H9 (cell line): ENCODE measurements around the gene RAC2. TPM values are rescaled to one million over a fixed set of nuclear protein-coding genes. Genes with fewer than 3 reads are reported as not detected.

Experiments
- DNase-seq: peaks from one replicate; pipeline ENCODE4 v3.0.0-alpha.2; 2017
- H2AFZ ChIP-seq: one replicate; pipeline ENCODE4 v1.6.1; 2013; ENCODE audit warnings: mild to moderate bottlenecking, low read length, control low read depth, moderate library complexity
- H2AK5ac ChIP-seq: 2 replicates; pipeline ENCODE4 v1.6.1; 2013; ENCODE audit warnings: low read length, control low read depth, mixed read lengths; ENCODE audit not compliant: insufficient read length
- H2BK120ac ChIP-seq: one replicate; pipeline ENCODE4 v1.6.1; 2013; ENCODE audit warnings: low read depth, mild to moderate bottlenecking, low read length, control low read depth, inconsistent platforms; ENCODE audit not compliant: poor library complexity, severe bottlenecking
- H2BK12ac ChIP-seq: 2 replicates; pipeline ENCODE4 v1.6.1; 2013; ENCODE audit warnings: low read length, control low read depth, mixed read lengths, low read depth; ENCODE audit not compliant: insufficient read length
- H2BK15ac ChIP-seq: 2 replicates; pipeline ENCODE4 v1.6.1; 2013; ENCODE audit warnings: low read depth, low read length, control low read depth
- H2BK20ac ChIP-seq: one replicate; pipeline ENCODE4 v1.6.1; 2013; ENCODE audit warnings: low read depth, mild to moderate bottlenecking, low read length, control low read depth, inconsistent platforms; ENCODE audit not compliant: poor library complexity, severe bottlenecking
- H2BK5ac ChIP-seq: 2 replicates; pipeline ENCODE4 v1.6.1; 2013; ENCODE audit warnings: low read length, control low read depth, mixed read lengths; ENCODE audit not compliant: insufficient read length
- H3K14ac ChIP-seq: 2 replicates; pipeline ENCODE4 v1.6.1; 2013; ENCODE audit warnings: low read length, control low read depth; ENCODE audit not compliant: insufficient read depth
- H3K18ac ChIP-seq: 2 replicates; pipeline ENCODE4 v1.6.1; 2013; ENCODE audit warnings: low read depth, mild to moderate bottlenecking, mixed read lengths, low read length, control low read depth; ENCODE audit not compliant: insufficient read length
- H3K23ac ChIP-seq: 2 replicates; pipeline ENCODE4 v1.6.1; 2013; ENCODE audit warnings: low read length, control low read depth, mixed read lengths, low read depth; ENCODE audit not compliant: insufficient read length
- H3K23me2 ChIP-seq: 2 replicates; pipeline ENCODE4 v1.6.1; 2013; ENCODE audit warnings: low read depth, mild to moderate bottlenecking, mixed read lengths, low read length, control low read depth; ENCODE audit not compliant: insufficient read length, poor library complexity, severe bottlenecking
- H3K27ac ChIP-seq: 2 replicates; pipeline ENCODE4 v1.5.1; 2013; ENCODE audit warnings: low read length, control low read depth, mixed read lengths, low read depth; ENCODE audit not compliant: insufficient read length
- H3K27me3 ChIP-seq: 2 replicates; pipeline ENCODE4 v1.6.1; 2013; ENCODE audit warnings: low read length, control low read depth, inconsistent platforms; ENCODE audit not compliant: insufficient read depth
- H3K4ac ChIP-seq: 2 replicates; pipeline ENCODE4 v1.6.1; 2013; ENCODE audit warnings: low read depth, mild to moderate bottlenecking, control low read depth, inconsistent platforms, low read length, moderate library complexity
- H3K4me1 ChIP-seq: 2 replicates; pipeline ENCODE4 v1.6.1; 2013; ENCODE audit warnings: low read length, control low read depth, inconsistent platforms; ENCODE audit not compliant: insufficient read depth
- H3K4me2 ChIP-seq: 2 replicates; pipeline ENCODE4 v1.6.1; 2013; ENCODE audit warnings: low read length, control low read depth, mixed read lengths; ENCODE audit not compliant: insufficient read length, insufficient read depth
- H3K56ac ChIP-seq: 2 replicates; pipeline ENCODE4 v1.6.1; 2013; ENCODE audit warnings: low read depth, mild to moderate bottlenecking, mixed read lengths, low read length, control low read depth; ENCODE audit not compliant: insufficient read length
- H3K79me1 ChIP-seq: 2 replicates; pipeline ENCODE4 v1.6.1; 2013; ENCODE audit warnings: low read depth, mild to moderate bottlenecking, moderate library complexity, low read length, control low read depth, inconsistent platforms; ENCODE audit not compliant: insufficient read depth, poor library complexity, severe bottlenecking
- H3K79me2 ChIP-seq: 2 replicates; pipeline ENCODE4 v1.6.1; 2013; ENCODE audit warnings: low read length, control low read depth, inconsistent platforms; ENCODE audit not compliant: insufficient read depth
- H3K9ac ChIP-seq: 2 replicates; pipeline ENCODE4 v1.6.1; 2013; ENCODE audit warnings: low read length, control low read depth, mixed read lengths; ENCODE audit not compliant: insufficient read length; ENCODE audit errors: extremely low read depth
- H3K9me3 ChIP-seq: one replicate; pipeline ENCODE4 v1.6.1; 2013; ENCODE audit warnings: low read depth, low read length, inconsistent platforms; ENCODE audit not compliant: control insufficient read depth
- H3T11ph ChIP-seq: one replicate; pipeline ENCODE4 v1.6.1; 2013; ENCODE audit warnings: mild to moderate bottlenecking, low read length, control low read depth, inconsistent platforms
- H4K20me1 ChIP-seq: one replicate; pipeline ENCODE4 v1.6.1; 2013; ENCODE audit not compliant: control insufficient read depth, insufficient read length, insufficient read depth
- H4K5ac ChIP-seq: 2 replicates; pipeline ENCODE4 v1.6.1; 2013; ENCODE audit warnings: low read depth, mild to moderate bottlenecking, mixed read lengths, low read length, control low read depth; ENCODE audit not compliant: insufficient read length
- H4K8ac ChIP-seq: replicated peaks from 2 replicates; pipeline ENCODE4 v1.6.1; 2013; ENCODE audit warnings: low read length, control low read depth, mixed read lengths, low read depth; ENCODE audit not compliant: insufficient read length
- H4K91ac ChIP-seq: 2 replicates; pipeline ENCODE4 v1.6.1; 2013; ENCODE audit warnings: low read depth, mild to moderate bottlenecking, moderate library complexity, mixed read lengths, low read length, control low read depth; ENCODE audit not compliant: insufficient read length
- H3K27ac Mint-ChIP-seq, 3 experiments: 2 replicates in 2 of 3; 3 replicates in 1 of 3; pipeline ENCODE4 v1.8.0; 2020 to 2021; ENCODE audit warnings: mixed read lengths in 3 of 3, mild to moderate bottlenecking in 1 of 3, moderate library complexity in 1 of 3
- H3K27me3 Mint-ChIP-seq: 2 replicates; pipeline ENCODE4 v1.8.0; 2021; ENCODE audit warnings: low read depth, mild to moderate bottlenecking, moderate library complexity, mixed read lengths
- H3K36me3 Mint-ChIP-seq, 3 experiments: 2 replicates in 2 of 3; 3 replicates in 1 of 3; pipeline ENCODE4 v1.8.0; 2020 to 2021; ENCODE audit warnings: low read depth in 3 of 3, mixed read lengths in 3 of 3; ENCODE audit not compliant: insufficient read depth in 1 of 3
- H3K4me1 Mint-ChIP-seq, 2 experiments: 2 replicates each; pipeline ENCODE4 v1.8.0; 2020; ENCODE audit warnings: mixed read lengths in 2 of 2
- H3K4me3 Mint-ChIP-seq, 2 experiments: 2 replicates in 1 of 2; 3 replicates in 1 of 2; pipeline ENCODE4 v1.8.0; 2020 to 2021; ENCODE audit warnings: mild to moderate bottlenecking in 2 of 2, mixed read lengths in 2 of 2, moderate library complexity in 1 of 2
- H3K9me3 Mint-ChIP-seq, 2 experiments: 2 replicates in 1 of 2; 3 replicates in 1 of 2; pipeline ENCODE4 v1.8.0; 2020; ENCODE audit warnings: mild to moderate bottlenecking in 2 of 2, mixed read lengths in 2 of 2, moderate library complexity in 1 of 2
- WGBS: extraction: QIAGEN DNeasy Blood & Tissue Kit; methylation state at CpG from one replicate; pipeline ENCODE4 v1.1.7; 2013; ENCODE audit warnings: missing lambda C conversion rate, low lambda C conversion rate, mixed read lengths; ENCODE audit not compliant: insufficient read length; ENCODE audit errors: extremely low coverage; 5-methylcytosine and 5-hydroxymethylcytosine counted together
- total RNA-seq: library from RNA; stranded (reverse); gene quantifications from 2 replicates; pipeline ENCODE4 v1.2.1, GENCODE V29; 2021
- TF ChIP-seq, protein P1 (sequence below): fragments of 200-600 bp; sonication (generic); conservative IDR thresholded peaks from 3 replicates; pipeline ENCODE4 v1.8.0; 2021; ENCODE audit warnings: antibody characterized with exemption, mild to moderate bottlenecking

RAC2 gene
- total RNA-seq, 1 experiment from 2014 or later: 2.8 TPM

DNA sequence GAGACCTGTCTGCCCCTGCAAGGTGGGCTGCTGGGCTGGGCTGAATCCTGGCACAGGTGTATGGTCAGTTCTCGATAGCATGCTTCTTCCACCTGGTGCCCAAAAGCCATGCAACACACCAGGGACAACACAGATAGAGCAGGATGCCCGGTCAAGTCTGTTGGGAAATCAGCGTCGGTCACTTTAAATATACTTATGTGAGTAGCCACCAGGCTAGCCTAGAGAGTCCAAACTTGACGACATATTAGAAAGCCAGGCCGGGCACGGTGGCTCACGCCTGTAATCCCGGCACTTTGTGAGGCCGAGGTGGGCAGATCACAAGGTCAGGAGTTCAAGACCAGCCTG lies 65.0 kb downstream of the RAC2 start:
- Histone ChIP-seq H3K18ac (no peak overlapping the region), H2BK20ac (no peak overlapping the region), H4K5ac (no peak overlapping the region), H3T11ph (no peak overlapping the region), H3K79me2 (no peaks in the 10 kb centered on the region), H2BK5ac (no peak overlapping the region), H3K4me2 (no peak overlapping the region), H3K9ac (no peak overlapping the region), H3K56ac (no peak overlapping the region), H3K4me1 (no peaks in the 10 kb centered on the region), H3K4ac (no peak overlapping the region), H2AFZ (no peak overlapping the region), H4K91ac (no peak overlapping the region), H3K27me3 (no peaks in the 10 kb centered on the region), H4K20me1 (no peaks in the 10 kb centered on the region), H3K27ac (no peak overlapping the region), H3K9me3 (no peaks in the 10 kb centered on the region), H2BK12ac (no peak overlapping the region), H3K23ac (no peak overlapping the region), H3K23me2 (no peaks in the 10 kb centered on the region), H4K8ac (no peak overlapping the region), H3K79me1 (no peaks in the 10 kb centered on the region), H3K14ac (no peak overlapping the region), H2AK5ac (no peak overlapping the region), H2BK15ac (no peak overlapping the region), H2BK120ac (no peak overlapping the region)
- no peak overlapping the region; a peak in 2 of 7 replicates for H3K27ac Mint-ChIP-seq
- H3K4me3 Mint-ChIP-seq: no peak overlapping the region
- peaks cover 21 to 49% of the 10 kb centered on the region in 2 experiments for H3K4me1 Mint-ChIP-seq
- no peak for DNase-seq
- H3K9me3 Mint-ChIP-seq: no peaks in the 10 kb centered on the region; a peak in 1 of 5 replicates
- WGBS: no CpG with 5 or more reads among the region's 10 CpGs
- H3K36me3 Mint-ChIP-seq: no peaks in the 10 kb centered on the region; a peak in 1 of 7 replicates
- H3K27me3 Mint-ChIP-seq: peaks cover 31% of the 10 kb centered on the region
- TF ChIP-seq, protein P1, sequence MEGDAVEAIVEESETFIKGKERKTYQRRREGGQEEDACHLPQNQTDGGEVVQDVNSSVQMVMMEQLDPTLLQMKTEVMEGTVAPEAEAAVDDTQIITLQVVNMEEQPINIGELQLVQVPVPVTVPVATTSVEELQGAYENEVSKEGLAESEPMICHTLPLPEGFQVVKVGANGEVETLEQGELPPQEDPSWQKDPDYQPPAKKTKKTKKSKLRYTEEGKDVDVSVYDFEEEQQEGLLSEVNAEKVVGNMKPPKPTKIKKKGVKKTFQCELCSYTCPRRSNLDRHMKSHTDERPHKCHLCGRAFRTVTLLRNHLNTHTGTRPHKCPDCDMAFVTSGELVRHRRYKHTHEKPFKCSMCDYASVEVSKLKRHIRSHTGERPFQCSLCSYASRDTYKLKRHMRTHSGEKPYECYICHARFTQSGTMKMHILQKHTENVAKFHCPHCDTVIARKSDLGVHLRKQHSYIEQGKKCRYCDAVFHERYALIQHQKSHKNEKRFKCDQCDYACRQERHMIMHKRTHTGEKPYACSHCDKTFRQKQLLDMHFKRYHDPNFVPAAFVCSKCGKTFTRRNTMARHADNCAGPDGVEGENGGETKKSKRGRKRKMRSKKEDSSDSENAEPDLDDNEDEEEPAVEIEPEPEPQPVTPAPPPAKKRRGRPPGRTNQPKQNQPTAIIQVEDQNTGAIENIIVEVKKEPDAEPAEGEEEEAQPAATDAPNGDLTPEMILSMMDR: no peak
